GM21786 (cell line): ENCODE measurements around the gene CSK.

ENCODE experiments used
- ATAC-seq: cut with Tn5 transposase; IDR thresholded peaks from one replicate; pipeline ENCODE4 v1.9.1; 2021; ENCODE audit not compliant: unreplicated experiment

Gene CSK

DNA sequence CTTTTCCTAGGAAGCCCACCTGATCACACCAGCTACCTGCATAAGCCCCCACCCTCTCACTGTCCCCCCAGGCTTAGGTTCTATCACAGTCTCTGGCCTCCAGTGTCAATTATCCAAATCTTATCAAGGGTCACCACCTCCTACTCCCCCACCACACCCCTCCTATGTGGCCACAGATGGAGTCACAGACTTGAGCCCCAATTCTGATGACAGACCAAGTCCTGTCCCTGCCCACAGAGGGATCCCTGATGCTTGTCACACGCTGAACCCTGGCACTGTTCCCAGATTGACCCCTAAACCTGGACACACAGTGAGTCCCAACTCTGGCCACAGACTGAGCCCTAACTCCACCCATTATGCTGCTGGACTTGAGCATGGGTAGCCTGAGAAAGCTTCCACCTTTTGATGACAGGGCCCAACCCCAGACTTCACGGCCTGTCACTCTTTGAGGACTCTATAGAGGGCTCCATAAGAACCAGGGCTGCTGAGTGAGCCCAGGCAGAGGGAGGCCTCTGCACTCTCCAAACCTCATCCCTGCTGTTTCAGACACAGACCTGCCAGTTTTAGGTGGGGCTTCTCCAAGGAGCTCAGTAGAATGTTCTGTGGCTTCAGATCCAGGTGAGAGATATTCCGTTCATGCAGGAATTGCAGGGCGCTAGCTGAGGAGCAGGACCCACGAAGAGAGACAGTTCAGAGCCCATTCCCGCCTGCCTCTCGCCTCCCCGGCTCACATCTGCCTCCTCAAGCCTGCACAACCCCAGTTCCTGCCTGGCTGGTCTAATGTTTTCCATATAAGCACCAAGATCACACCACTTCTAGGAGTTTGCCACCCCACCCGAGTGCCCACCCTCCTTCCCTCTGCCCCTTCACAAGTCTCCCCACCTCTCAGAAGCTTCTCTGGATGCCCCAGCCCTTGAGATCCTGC, 59.2 kb downstream of the CSK start:
- no peak for ATAC-seq

GRCh38 chr15:74841891-74842373, 60.1 kb downstream of the CSK start:
- no peak for ATAC-seq

GRCh38 chr15:74842581-74843444, 60.9 kb downstream of the CSK start, which contains the start of gene ULK3:
ULK3 (minus strand) TSS chr15:74843156; CDS start chr15:74843105, 51 bp downstream.
- ATAC-seq = peak; percentile 66

DNA sequence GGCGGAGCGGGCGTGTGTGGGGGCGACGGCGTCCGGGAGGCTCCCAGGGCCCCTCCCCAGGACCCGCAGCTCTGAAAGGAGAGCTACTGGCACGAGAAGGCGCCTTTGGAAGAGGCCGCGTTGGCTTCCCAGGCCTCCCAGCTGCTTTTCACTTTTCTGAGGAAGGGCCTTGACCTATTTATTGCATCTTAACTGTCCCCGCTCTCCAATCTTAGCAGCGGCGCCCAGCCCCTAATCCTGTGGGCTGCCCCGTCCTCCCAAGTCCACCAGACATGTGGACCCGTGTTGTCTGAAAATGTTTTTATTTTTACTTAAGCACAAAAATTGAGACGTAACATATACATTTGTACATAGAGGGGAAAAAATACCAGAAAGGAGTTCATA, 61.6 kb downstream of the CSK start:
- no peak for ATAC-seq

DNA sequence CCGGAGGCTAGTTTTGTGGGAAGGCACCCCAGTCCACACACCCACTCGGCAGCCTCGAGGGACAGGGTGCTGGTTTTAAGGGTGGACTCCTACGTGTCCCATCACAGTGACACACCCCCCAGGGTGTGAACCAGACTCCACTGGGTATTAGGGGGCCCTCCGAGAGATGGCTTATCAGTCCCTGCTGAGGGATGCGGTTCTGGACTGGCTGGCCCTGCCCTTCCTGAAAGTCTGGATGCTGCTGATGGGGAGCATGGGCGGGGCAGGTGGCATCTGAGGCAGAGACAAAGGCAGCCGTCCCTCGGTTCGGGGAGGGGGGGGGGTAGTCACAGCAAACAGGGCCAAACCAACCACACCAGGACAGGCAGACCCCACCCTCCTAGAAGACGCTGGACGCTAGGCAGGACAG, 62.0 kb downstream of the CSK start:
- ATAC-seq = no peak

- ATAC-seq = no peak
Observed at GRCh38 chr15:74844319-74845207, 62.7 kb downstream of the CSK start.

DNA sequence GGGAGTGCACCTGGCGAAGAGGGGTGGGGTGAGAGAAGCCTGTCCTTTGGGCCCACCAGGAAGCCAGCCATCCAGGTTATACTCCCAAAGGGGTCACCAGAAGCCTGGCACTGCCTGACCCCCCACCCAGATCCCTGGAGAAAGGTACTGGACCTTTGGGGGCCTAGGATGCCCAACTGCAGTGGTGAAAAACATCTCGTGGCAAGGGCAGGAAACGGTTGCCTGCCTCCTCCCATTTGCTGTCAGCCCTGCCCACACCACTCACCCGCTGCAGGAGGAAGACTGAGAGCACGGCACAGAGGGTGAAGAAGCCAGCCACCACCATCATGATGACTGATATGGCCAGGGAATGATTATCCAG, 63.3 kb downstream of the CSK start:
- no peak for ATAC-seq

GRCh38 chr15:74845581-74845980, 63.7 kb downstream of the CSK start:
- ATAC-seq = no peak

DNA sequence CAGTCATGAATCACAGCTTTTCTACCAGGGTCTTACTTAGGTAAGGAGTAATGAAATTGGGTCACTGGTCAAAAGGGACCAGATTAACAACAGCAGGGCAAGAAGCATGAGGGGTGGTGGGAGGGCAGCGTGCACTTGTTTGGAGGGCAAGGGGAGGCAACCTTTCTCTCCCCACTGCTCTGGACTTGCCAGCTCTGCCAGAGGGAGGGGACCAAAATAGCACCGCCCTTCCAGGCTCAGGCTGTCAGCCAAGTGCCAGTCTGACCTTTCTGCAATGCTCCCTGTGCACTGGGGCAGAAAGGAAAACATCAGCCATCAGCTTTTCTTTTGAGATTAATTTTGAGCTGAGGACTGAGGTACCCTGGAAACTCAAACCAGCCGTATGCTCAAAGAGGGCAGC, 65.6 kb downstream of the CSK start:
- ATAC-seq = no peak

DNA sequence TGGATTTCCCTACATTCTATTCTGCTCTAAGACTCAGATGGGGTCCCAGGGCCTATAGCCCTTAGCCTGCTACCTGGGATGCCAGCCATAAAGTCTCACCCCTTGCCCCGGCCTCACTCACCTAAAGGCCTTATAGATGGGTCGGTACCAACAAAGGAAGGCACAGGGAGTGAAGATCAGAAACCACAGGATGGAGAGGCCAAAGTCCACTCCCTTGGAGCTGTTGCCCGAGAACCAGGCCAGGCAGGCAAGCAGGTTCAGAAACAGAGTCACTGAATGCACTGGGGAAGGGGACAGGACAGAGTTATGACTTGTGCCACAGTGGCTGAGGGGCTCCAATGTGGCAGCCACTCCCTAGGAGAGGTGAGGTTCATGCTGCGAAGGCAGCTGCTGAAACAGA, 68.5 kb downstream of the CSK start:
- no peak for ATAC-seq

DNA sequence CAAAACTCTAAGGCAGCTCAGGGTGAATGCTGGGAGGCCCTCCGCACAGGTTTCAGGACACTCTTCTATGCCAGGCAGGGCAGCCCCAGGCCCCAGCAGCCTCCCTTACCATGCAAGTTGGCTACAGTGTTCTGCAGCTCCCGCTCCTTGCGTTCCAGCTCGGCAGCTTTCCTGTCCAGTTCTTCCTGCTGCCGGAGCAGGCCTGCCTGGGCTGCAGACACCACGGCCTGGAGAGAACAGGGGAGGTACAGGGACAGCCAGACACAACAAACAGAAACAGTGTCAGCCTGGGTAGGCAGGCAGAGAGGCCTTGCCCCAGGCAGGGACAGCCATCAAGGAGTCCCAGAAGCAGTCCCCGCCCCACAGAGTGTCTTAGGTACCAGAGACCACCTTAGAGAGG, 70.1 kb downstream of the CSK start:
- ATAC-seq = no peak
